ENCODE data around the gene LRRC8A.
A peak's percentile ranks its signal among the peaks of the same experiment; 100 is the strongest.
"Not testable (repeated sequence)": the region's sequence is repeated elsewhere in the genome, so short reads cannot be mapped to it uniquely, and the experiment has no call there.

Gene LRRC8A

DNA sequence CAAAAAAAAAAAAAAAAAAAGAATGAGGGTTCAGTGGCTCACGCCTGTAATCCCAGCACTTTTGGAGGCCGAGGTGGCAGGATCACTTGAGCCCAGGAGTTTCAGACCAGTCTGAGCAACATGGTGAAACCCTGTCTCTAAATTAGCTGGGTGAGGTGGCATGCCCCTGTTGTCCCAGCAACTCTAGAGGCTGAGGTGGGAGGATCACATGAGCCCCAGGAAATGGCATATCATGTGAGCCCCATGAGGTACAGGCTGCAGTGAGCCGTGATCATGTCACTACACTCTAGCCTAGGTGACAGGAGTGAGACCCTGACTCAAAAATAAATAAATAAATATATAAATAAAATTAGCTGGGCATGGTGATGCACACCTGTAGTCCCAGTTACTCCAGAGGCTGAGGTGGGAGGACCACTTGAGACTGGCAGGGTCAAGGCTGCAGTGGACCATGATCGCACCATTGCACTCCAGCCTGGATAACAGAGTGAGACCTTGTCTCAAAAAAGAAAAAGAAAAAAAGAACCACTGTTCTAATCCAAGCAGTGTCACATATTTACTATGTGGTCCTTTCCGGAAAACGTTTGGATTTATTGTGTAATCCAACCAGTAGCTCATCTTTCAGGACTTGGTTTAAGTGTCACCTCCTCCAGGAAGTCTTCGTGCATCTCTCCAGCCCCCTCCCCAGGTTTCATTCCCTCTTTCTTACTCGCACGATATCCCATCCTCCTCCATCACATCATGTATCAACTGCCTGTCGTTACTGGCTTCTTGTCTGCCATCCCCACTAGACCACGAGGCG is 40.0 kb upstream of the LRRC8A start:
- TF ChIP-seq, protein P1, sequence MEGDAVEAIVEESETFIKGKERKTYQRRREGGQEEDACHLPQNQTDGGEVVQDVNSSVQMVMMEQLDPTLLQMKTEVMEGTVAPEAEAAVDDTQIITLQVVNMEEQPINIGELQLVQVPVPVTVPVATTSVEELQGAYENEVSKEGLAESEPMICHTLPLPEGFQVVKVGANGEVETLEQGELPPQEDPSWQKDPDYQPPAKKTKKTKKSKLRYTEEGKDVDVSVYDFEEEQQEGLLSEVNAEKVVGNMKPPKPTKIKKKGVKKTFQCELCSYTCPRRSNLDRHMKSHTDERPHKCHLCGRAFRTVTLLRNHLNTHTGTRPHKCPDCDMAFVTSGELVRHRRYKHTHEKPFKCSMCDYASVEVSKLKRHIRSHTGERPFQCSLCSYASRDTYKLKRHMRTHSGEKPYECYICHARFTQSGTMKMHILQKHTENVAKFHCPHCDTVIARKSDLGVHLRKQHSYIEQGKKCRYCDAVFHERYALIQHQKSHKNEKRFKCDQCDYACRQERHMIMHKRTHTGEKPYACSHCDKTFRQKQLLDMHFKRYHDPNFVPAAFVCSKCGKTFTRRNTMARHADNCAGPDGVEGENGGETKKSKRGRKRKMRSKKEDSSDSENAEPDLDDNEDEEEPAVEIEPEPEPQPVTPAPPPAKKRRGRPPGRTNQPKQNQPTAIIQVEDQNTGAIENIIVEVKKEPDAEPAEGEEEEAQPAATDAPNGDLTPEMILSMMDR (IDR thresholded peaks at IDR 0.05; ENCODE audit: control insufficient read depth, extremely low read depth, insufficient read depth): no peak
- no peak overlapping the region for H3K4me3 ChIP-seq (ENCODE audit: low read depth, low read length)
- no peak for DNase-seq (ENCODE audit: low read depth)

DNA sequence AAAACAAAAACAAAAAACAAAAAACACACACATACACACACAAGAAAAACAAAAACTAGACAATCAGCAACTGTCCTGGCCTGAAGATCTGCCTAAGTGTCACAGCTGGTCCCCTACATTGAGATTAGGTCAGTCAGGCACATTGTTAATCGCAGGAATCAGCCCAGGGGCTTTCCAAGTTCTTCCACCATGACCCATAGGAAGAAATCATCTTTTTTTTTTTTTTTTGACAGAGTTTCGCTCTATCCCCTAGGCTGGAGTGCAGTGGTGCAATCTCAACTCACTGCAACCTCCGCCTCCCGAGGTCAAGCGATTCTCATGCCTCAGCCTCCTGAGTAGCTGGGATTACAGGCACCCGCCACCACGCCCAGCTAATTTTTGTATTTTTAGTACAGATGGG is 38.8 kb upstream of the LRRC8A start:
- H3K4me3 ChIP-seq (ENCODE audit: low read depth, low read length); DNase-seq (ENCODE audit: low read depth): not testable (repeated sequence)

DNA sequence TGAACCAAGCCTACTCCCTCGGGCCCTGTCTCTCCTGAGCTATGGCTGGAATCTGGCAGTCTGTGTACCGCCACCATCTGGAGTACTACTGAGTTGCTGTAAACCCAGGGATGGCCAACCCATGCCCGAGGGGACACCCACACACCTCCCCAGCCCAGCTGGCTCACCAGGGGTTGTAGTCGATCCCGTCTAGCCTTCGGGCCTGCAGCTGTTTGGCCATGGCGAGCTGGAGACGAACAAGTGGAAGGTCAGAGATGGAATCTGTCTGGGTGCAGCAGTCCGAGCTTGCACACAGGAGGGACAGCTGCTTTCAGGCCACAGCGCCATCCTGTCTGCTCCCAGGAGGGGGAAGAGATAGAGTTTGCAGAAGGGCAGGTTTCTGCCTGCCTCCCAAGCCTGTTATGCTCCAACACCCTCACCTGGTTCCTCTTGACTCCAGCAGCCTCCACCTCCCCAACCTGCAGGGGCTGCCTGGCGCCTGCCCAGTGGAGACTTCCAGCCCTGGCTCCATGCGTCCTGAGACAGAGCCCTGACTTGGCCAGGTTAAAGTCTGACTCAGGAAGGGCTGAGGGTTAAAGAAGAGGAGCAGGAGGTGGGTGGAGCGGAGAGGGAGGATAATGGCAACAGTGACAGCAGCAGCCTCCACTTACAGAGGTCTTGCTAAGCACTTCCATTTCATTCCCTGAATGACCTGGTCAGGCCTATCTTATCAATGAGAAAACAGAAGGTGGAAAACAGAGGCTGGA is 36.6 kb upstream of the LRRC8A start:
- DNase-seq (ENCODE audit: low read depth): no peak

DNA sequence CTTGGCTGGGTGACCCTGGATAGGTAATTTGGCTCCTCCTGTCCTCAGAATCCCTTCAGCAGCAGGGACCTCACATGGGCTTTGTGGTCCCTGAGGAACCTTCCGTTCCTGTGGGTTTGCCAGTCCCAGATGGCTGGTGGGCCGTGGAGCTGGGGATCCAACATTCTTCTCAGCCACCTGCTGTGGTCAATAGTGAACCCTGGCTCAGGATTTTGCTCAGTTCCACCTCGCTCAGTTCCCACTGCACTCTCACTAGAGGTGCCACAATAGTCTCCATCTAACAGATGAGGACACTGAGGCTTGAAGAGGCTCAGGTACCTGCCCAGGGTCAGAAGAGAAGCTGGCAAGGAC is 35.3 kb upstream of the LRRC8A start:
- TF ChIP-seq, protein P1 (IDR thresholded peaks at IDR 0.05; ENCODE audit: control insufficient read depth, extremely low read depth, insufficient read depth): no peak
- no peak for DNase-seq (ENCODE audit: low read depth)
- no peak overlapping the region for H3K4me3 ChIP-seq (ENCODE audit: low read depth, low read length)

More for the DNA sequence above, 36.6 kb upstream of the LRRC8A start:
- H3K4me3 ChIP-seq (ENCODE audit: low read depth, low read length): no peak overlapping the region
- TF ChIP-seq, protein P1 (IDR thresholded peaks at IDR 0.05; ENCODE audit: control insufficient read depth, extremely low read depth, insufficient read depth): no peak

DNA sequence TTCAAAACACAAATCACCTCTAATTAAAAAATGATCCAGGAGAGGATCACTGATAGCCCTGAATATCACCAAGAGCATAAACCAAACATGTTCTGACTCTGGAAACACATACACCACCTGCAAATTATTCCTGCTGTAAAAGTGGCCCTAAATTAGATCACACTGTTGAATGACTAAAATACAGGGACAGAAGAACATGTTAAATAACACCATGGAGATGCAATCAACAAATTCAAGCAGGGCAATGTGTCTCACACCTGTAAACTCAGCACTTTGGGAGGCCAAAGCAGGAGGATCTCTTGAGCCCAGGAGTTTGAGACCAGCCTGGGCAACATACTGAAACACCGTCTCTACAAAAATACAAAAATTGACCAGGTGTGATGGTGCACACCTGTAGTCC is 34.1 kb upstream of the LRRC8A start:
- DNase-seq (ENCODE audit: low read depth): no peak
- no peak overlapping the region for H3K4me3 ChIP-seq (ENCODE audit: low read depth, low read length)
- TF ChIP-seq, protein P1 (IDR thresholded peaks at IDR 0.05; ENCODE audit: control insufficient read depth, extremely low read depth, insufficient read depth): no peak

DNA sequence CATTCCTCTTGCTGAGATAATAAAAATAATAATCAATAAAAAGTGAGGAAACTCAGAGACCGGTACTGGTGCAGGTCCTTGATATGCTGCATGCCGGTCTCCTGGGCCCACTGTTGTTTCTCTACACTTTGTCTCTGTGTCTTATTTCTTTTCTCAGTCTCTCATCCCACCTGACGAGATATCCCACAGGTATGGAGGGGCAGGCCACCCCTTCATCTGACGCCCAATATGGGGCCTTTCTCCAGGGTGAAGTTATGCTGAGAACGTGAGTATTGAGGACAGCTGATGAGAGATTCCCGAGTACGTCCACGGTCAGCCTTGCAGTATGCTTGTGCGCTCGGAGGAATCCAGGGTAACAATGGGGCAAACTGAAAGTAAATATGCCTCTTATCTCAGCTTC is 30.9 kb upstream of the LRRC8A start:
- not testable (repeated sequence) for DNase-seq (ENCODE audit: low read depth); H3K4me3 ChIP-seq (ENCODE audit: low read depth, low read length)

DNA sequence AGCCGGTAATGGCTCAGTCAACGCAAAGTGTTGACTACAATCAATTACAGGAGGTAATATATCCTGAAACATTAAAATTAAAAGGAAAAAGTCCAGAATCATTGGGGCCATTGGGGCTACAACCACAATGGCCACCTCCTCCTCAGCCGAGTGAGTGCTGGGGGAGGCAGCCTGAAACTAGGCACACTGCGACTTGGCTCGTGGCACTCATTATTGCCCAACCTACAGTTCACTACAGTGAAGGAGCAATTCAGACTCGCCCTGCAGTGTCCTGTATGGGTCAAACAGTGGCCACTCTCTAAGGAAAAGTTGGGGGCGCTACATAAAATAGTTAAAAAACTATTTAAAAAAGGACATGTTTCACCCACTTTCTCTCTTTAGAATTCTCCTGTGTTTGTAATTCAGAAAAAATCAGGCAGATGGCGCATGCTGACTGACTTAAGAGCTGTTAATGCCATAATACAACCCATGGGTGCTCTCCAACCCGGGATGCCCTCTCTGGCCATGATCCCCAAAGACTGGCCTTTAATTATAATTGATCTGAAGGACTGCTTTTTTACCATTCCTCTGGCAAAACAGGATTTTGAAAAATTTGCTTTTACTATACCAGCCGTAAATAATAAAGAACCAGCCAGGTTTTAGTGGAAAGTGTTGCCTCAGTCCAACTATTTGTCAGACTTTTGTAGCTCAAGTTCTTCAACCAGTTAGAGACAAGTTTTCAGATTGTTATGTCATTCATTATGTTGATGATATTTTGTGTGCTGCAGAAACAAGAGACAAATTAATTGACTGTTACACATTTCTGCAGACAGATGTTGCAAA is 29.9 kb upstream of the LRRC8A start:
- not testable (repeated sequence) for H3K4me3 ChIP-seq (ENCODE audit: low read depth, low read length); DNase-seq (ENCODE audit: low read depth)
- TF ChIP-seq, protein P1 (IDR thresholded peaks at IDR 0.05; ENCODE audit: control insufficient read depth, extremely low read depth, insufficient read depth): peak; percentile 61

DNA sequence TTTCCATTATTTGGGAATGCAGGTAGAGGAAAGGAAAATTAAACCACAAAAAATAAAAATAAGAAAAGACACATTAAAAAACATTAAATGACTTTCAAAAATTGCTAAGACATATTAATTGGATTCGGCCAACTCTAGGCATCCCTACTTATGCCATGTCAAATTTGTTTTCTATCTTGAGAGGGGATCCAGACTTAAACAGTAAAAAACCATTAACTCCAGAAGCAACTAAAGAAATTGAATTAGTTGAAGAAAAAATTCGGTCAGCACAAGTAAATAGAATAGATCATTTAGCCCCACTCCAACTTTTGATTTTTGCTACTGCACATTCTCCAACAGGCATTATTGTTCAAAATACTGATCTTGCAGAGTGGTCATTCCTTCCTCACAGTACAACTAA is 29.3 kb upstream of the LRRC8A start:
- not testable (repeated sequence) for DNase-seq (ENCODE audit: low read depth)
- H3K4me3 ChIP-seq (ENCODE audit: low read depth, low read length): peak overlapping the region; percentile 25

DNA sequence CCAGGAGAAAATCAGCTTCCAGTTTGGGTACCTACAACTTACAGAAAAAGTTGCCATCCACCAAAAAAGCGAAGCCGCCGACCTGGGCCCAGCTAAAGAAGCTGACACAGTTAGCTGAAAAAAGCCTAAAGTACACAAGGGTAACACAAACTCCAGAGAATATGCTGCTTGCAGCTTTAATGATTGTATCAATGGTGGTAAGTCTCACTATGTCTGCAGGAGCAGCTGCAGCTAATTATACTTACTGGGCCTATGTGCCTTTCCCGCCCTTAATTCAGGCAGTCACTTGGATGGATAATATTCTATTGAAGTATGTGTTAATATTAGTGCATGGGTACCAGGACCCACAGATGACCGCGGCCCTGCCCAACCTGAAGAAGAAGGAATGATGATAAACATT is 27.5 kb upstream of the LRRC8A start:
- not testable (repeated sequence) for DNase-seq (ENCODE audit: low read depth); H3K4me3 ChIP-seq (ENCODE audit: low read depth, low read length)

DNA sequence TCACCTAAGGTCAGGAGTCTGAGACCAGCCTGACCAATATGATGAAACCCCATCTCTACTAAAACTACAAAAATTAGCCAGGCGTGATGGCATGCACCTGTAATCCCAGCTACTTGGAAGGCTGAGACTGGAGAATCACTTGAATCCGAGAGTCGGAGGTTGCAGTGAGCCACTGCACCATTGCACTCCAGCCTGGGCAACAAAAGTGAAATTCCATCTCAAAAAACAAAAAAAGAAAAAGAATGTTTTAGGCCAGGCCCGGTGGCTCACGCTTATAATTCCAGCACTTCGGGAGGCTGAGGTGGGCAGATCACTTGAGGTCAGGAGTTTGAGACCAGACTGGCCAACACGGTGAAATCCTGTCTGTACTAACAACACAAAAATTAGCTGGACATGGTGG is 23.5 kb upstream of the LRRC8A start:
- DNase-seq (ENCODE audit: low read depth); H3K4me3 ChIP-seq (ENCODE audit: low read depth, low read length): not testable (repeated sequence)
